Measurements from ENCODE around the gene CCDC88C.

CCDC88C gene

DNA sequence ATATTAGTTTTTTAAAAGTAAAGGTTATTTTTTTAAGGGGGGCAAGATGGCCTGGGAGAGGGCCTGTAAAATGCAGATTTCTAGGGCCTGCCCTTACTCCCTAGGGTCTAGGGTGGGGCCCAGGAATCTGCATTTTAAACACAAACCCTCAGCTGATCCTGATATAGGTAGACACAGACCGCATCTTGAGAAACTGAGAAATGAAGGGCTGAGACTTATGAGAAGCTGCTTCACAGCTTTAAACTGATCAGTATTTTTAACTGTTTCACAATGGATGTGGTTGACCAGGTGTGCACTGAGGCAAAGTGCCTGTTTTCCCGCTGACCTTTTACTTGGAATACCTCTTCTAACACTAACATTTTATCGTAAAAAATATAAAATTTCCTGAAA, 84.0 kb downstream of the CCDC88C start:
- no peak overlapping the region for H3K23ac ChIP-seq (ENCODE audit: low read length in 2 of 2)
- no peak overlapping the region for H3K27ac ChIP-seq (ENCODE audit: low read length, poor library complexity, severe bottlenecking)
- H3K27me3 ChIP-seq (ENCODE audit: control insufficient read depth in 1 of 2, insufficient read depth in 1 of 2, low read length in 2 of 2), result peaks cover 3 to 99% of the 10 kb centered on the region in 2 experiments
- H3K9me3 ChIP-seq (ENCODE audit: control insufficient read depth, low read length), result no peaks in the 10 kb centered on the region
- no peak overlapping the region for H3K4ac ChIP-seq (ENCODE audit: low read depth in 1 of 2, low read length in 2 of 2)
- H3K9ac ChIP-seq (ENCODE audit: low read length), result no peak overlapping the region
- no peak for DNase-seq
- H3K36me3 ChIP-seq (ENCODE audit: control insufficient read depth in 1 of 2, insufficient read depth in 2 of 2, low read depth in 1 of 2, low read length in 2 of 2), result peaks cover 0 to 4% of the 10 kb centered on the region in 2 experiments
- H3K4me1 ChIP-seq (ENCODE audit: control insufficient read depth, insufficient read depth, low read depth, low read length), result peaks cover 18% of the 10 kb centered on the region
- H2BK15ac ChIP-seq (ENCODE audit: low read depth, poor library complexity, severe bottlenecking), result no peak overlapping the region
- no peak overlapping the region for H3K14ac ChIP-seq (ENCODE audit: low read length in 2 of 2)
- no peak overlapping the region for H3K18ac ChIP-seq (ENCODE audit: low read depth in 1 of 2, low read length in 2 of 2)
- H3K4me3 ChIP-seq (ENCODE audit: insufficient read depth in 1 of 2, low read depth in 1 of 2, low read length in 2 of 2), result no peak overlapping the region
- WGBS, result 97% methylated on average over 3 of the region's 3 CpGs
- no peak overlapping the region for H4K8ac ChIP-seq (ENCODE audit: low read length)
- no peak overlapping the region for H2AFZ ChIP-seq (ENCODE audit: low read depth, low read length)
- H2AK5ac ChIP-seq (ENCODE audit: low read length, severe bottlenecking), result no peak overlapping the region
- no peak overlapping the region for H4K91ac ChIP-seq (ENCODE audit: low read length)
- H2BK5ac ChIP-seq (ENCODE audit: low read depth, low read length, poor library complexity, severe bottlenecking), result no peak overlapping the region
- H2BK120ac ChIP-seq (ENCODE audit: low read depth, low read length), result no peak overlapping the region
- H3K4me2 ChIP-seq (ENCODE audit: low read length, poor library complexity, severe bottlenecking), result no peak overlapping the region
- no peak overlapping the region for H2BK12ac ChIP-seq (ENCODE audit: low read length in 2 of 2)
- H3K79me1 ChIP-seq (replicated peaks; ENCODE audit: low read length, poor library complexity, severe bottlenecking), result no peaks in the 10 kb centered on the region

DNA sequence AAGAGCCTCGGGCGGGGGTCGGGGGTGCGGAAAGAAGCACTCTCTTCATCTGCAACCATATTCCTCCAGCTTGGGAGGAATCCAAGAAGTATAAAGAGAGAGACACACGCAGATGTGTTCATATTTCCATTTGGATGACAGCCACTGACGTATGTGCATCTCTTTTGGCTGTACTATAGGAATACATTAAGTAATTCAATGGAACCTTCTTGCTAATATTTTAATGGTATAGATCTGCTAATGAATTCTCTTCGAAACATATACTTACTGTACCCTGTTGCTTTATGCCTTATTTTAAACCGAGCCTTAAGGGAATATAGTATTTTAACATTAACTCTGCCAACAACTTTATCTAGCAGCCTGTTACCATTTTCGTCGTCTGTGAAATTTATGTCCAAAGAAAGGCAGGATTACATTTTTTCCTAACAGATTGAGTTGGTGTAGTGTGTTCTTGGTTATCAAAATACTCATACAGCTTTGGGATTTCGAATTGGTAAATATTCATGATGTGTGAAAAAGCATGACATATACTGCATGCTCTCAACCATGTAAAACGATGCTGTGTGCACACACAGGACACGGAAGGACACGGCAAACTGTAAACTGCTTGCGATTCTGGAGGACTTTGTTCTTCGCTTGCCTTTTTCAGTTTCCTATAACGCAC, 84.5 kb downstream of the CCDC88C start:
- H2BK120ac ChIP-seq (ENCODE audit: low read depth, low read length), result no peak overlapping the region
- H3K9me3 ChIP-seq (ENCODE audit: control insufficient read depth, low read length), result no peaks in the 10 kb centered on the region
- H3K27me3 ChIP-seq (ENCODE audit: control insufficient read depth in 1 of 2, insufficient read depth in 1 of 2, low read length in 2 of 2), result peaks cover 3 to 99% of the 10 kb centered on the region in 2 experiments
- H4K8ac ChIP-seq (ENCODE audit: low read length), result no peak overlapping the region
- H3K4ac ChIP-seq (ENCODE audit: low read depth in 1 of 2, low read length in 2 of 2), result no peak overlapping the region
- no peak overlapping the region for H2AFZ ChIP-seq (ENCODE audit: low read depth, low read length)
- no peak overlapping the region for H3K9ac ChIP-seq (ENCODE audit: low read length)
- H2BK5ac ChIP-seq (ENCODE audit: low read depth, low read length, poor library complexity, severe bottlenecking), result no peak overlapping the region
- H3K23ac ChIP-seq (ENCODE audit: low read length in 2 of 2), result no peak overlapping the region
- H3K36me3 ChIP-seq (ENCODE audit: control insufficient read depth in 1 of 2, insufficient read depth in 2 of 2, low read depth in 1 of 2, low read length in 2 of 2), result peaks cover 0 to 3% of the 10 kb centered on the region in 2 experiments
- H3K4me3 ChIP-seq (ENCODE audit: insufficient read depth in 1 of 2, low read depth in 1 of 2, low read length in 2 of 2), result no peak overlapping the region
- H3K27ac ChIP-seq (ENCODE audit: low read length, poor library complexity, severe bottlenecking), result no peak overlapping the region
- no peak for DNase-seq
- H2BK12ac ChIP-seq (ENCODE audit: low read length in 2 of 2), result no peak overlapping the region
- H3K79me1 ChIP-seq (replicated peaks; ENCODE audit: low read length, poor library complexity, severe bottlenecking), result no peaks in the 10 kb centered on the region
- no peak overlapping the region for H3K18ac ChIP-seq (ENCODE audit: low read depth in 1 of 2, low read length in 2 of 2)
- no peak overlapping the region for H3K14ac ChIP-seq (ENCODE audit: low read length in 2 of 2)
- no peak overlapping the region for H4K91ac ChIP-seq (ENCODE audit: low read length)
- no peak overlapping the region for H3K4me2 ChIP-seq (ENCODE audit: low read length, poor library complexity, severe bottlenecking)
- peaks cover 18% of the 10 kb centered on the region for H3K4me1 ChIP-seq (ENCODE audit: control insufficient read depth, insufficient read depth, low read depth, low read length)
- 90% methylated on average over 12 of the region's 17 CpGs for WGBS
- no peak overlapping the region for H2AK5ac ChIP-seq (ENCODE audit: low read length, severe bottlenecking)
- no peak overlapping the region for H2BK15ac ChIP-seq (ENCODE audit: low read depth, poor library complexity, severe bottlenecking)

DNA sequence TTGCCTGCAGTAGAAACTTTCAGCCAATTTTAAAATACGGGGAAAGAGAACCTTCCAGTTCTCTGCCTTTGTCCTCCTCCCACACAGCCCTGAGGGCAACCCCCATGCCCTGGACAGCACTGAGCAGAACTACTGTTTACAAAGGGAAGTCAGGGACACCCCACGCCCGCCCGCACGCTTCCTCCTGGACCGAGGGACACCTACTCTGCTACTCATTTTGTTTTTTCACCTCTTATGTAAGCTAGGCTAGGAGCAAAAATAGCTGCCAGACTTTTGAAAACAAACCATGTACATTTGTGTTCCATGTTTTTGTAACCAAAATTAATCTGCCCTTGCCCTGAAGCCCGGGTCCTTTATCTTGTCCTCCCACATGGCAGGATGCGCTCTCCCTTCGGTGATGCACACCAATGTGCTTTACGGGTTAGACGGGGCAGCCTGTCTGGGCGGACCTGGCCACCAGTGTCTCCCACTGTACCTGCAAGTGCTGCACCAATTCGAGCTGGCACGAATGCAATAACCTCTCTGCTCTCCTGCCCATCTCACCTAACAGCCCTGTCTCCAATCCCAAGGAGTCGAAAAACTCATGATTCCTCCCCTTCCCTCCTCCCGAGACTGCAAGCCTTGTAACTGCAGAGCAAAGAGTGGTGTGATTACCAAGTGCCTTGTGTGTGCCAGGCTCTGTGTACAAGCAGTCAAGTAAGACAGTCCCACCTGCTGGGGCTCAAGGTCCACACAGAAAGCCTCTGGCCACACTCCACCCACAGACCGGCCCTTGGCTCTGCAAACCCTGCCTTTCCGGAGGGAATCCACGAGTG, 85.2 kb downstream of the CCDC88C start:
- H3K79me1 ChIP-seq (replicated peaks; ENCODE audit: low read length, poor library complexity, severe bottlenecking), result no peaks in the 10 kb centered on the region

DNA sequence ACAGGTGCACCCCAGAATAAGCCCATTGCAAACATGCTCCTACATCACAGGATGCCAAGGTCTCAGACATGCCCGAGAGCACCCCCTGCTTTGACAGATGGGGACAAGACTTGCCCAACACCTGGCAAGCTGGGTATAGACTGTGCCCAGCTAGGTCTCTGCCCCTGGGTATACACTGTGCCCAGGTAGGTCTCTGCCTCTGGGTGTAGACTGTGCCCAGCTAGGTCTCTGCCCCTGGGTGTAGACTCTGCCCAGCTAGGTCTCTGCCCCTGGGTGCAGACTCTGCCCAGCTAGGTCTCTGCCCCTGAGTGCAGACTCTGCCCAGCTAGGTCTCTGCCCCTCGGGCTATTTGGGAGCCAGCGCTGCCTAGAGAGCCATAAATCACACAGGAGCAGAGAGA, 85.9 kb downstream of the CCDC88C start:
- no peak overlapping the region for H3K9ac ChIP-seq (ENCODE audit: low read length)
- no peak overlapping the region for H2AK5ac ChIP-seq (ENCODE audit: low read length, severe bottlenecking)
- H3K18ac ChIP-seq (ENCODE audit: low read depth in 1 of 2, low read length in 2 of 2), result no peak overlapping the region
- H3K4me3 ChIP-seq (ENCODE audit: insufficient read depth in 1 of 2, low read depth in 1 of 2, low read length in 2 of 2), result no peak overlapping the region
- no peak for DNase-seq
- no peak overlapping the region for H2BK12ac ChIP-seq (ENCODE audit: low read length in 2 of 2)
- no peak overlapping the region for H3K14ac ChIP-seq (ENCODE audit: low read length in 2 of 2)
- H2BK15ac ChIP-seq (ENCODE audit: low read depth, poor library complexity, severe bottlenecking), result no peak overlapping the region
- peaks cover 3 to 99% of the 10 kb centered on the region in 2 experiments for H3K27me3 ChIP-seq (ENCODE audit: control insufficient read depth in 1 of 2, insufficient read depth in 1 of 2, low read length in 2 of 2)
- H3K4ac ChIP-seq (ENCODE audit: low read depth in 1 of 2, low read length in 2 of 2), result no peak overlapping the region
- H2BK120ac ChIP-seq (ENCODE audit: low read depth, low read length), result no peak overlapping the region
- H3K23ac ChIP-seq (ENCODE audit: low read length in 2 of 2), result no peak overlapping the region
- peaks cover 0 to 3% of the 10 kb centered on the region in 2 experiments for H3K36me3 ChIP-seq (ENCODE audit: control insufficient read depth in 1 of 2, insufficient read depth in 2 of 2, low read depth in 1 of 2, low read length in 2 of 2)
- H3K4me2 ChIP-seq (ENCODE audit: low read length, poor library complexity, severe bottlenecking), result no peak overlapping the region
- peaks cover 18% of the 10 kb centered on the region for H3K4me1 ChIP-seq (ENCODE audit: control insufficient read depth, insufficient read depth, low read depth, low read length)
- no peak overlapping the region for H4K8ac ChIP-seq (ENCODE audit: low read length)
- no peaks in the 10 kb centered on the region for H3K9me3 ChIP-seq (ENCODE audit: control insufficient read depth, low read length)
- H4K91ac ChIP-seq (ENCODE audit: low read length), result no peak overlapping the region
- H2BK5ac ChIP-seq (ENCODE audit: low read depth, low read length, poor library complexity, severe bottlenecking), result no peak overlapping the region
- 75% methylated on average over 3 of the region's 3 CpGs for WGBS
- H3K27ac ChIP-seq (ENCODE audit: low read length, poor library complexity, severe bottlenecking), result no peak overlapping the region
- no peaks in the 10 kb centered on the region for H3K79me1 ChIP-seq (replicated peaks; ENCODE audit: low read length, poor library complexity, severe bottlenecking)
- no peak overlapping the region for H2AFZ ChIP-seq (ENCODE audit: low read depth, low read length)

More for the DNA sequence above, 85.2 kb downstream of the CCDC88C start:
- Histone ChIP-seq H4K91ac (ENCODE audit: low read length) (no peak overlapping the region), H3K27me3 (ENCODE audit: control insufficient read depth in 1 of 2, insufficient read depth in 1 of 2, low read length in 2 of 2) (peaks cover 3 to 99% of the 10 kb centered on the region in 2 experiments), H3K36me3 (ENCODE audit: control insufficient read depth in 1 of 2, insufficient read depth in 2 of 2, low read depth in 1 of 2, low read length in 2 of 2) (no peaks in the 10 kb centered on the region), H3K27ac (ENCODE audit: low read length, poor library complexity, severe bottlenecking) (no peak overlapping the region), H3K9me3 (ENCODE audit: control insufficient read depth, low read length) (no peaks in the 10 kb centered on the region), H3K9ac (ENCODE audit: low read length) (no peak overlapping the region), H4K8ac (ENCODE audit: low read length) (no peak overlapping the region), H3K4me1 (ENCODE audit: control insufficient read depth, insufficient read depth, low read depth, low read length) (peaks cover 18% of the 10 kb centered on the region), H2BK12ac (ENCODE audit: low read length in 2 of 2) (no peak overlapping the region), H3K14ac (ENCODE audit: low read length in 2 of 2) (no peak overlapping the region), H2AFZ (ENCODE audit: low read depth, low read length) (no peak overlapping the region), H2BK120ac (ENCODE audit: low read depth, low read length) (no peak overlapping the region), H3K4ac (ENCODE audit: low read depth in 1 of 2, low read length in 2 of 2) (no peak overlapping the region), H2BK15ac (ENCODE audit: low read depth, poor library complexity, severe bottlenecking) (no peak overlapping the region), H2BK5ac (ENCODE audit: low read depth, low read length, poor library complexity, severe bottlenecking) (no peak overlapping the region), H3K23ac (ENCODE audit: low read length in 2 of 2) (no peak overlapping the region), H3K4me3 (ENCODE audit: insufficient read depth in 1 of 2, low read depth in 1 of 2, low read length in 2 of 2) (no peak overlapping the region), H3K18ac (ENCODE audit: low read depth in 1 of 2, low read length in 2 of 2) (no peak overlapping the region), H3K4me2 (ENCODE audit: low read length, poor library complexity, severe bottlenecking) (no peak overlapping the region), H2AK5ac (ENCODE audit: low read length, severe bottlenecking) (no peak overlapping the region)
- WGBS, result 86% methylated on average over 19 of the region's 19 CpGs
- DNase-seq, result no peak

Measured in mesenchymal stem cell (in vitro differentiated cells and primary cell).